ENCODE data around the gene ATP13A1. TPM values are rescaled to one million over a fixed set of nuclear protein-coding genes. Genes with fewer than 3 reads are reported as not detected.

Gene ATP13A1
- total RNA-seq, 2 donors from 2014 or later = 77.0 to 79.8 TPM

DNA sequence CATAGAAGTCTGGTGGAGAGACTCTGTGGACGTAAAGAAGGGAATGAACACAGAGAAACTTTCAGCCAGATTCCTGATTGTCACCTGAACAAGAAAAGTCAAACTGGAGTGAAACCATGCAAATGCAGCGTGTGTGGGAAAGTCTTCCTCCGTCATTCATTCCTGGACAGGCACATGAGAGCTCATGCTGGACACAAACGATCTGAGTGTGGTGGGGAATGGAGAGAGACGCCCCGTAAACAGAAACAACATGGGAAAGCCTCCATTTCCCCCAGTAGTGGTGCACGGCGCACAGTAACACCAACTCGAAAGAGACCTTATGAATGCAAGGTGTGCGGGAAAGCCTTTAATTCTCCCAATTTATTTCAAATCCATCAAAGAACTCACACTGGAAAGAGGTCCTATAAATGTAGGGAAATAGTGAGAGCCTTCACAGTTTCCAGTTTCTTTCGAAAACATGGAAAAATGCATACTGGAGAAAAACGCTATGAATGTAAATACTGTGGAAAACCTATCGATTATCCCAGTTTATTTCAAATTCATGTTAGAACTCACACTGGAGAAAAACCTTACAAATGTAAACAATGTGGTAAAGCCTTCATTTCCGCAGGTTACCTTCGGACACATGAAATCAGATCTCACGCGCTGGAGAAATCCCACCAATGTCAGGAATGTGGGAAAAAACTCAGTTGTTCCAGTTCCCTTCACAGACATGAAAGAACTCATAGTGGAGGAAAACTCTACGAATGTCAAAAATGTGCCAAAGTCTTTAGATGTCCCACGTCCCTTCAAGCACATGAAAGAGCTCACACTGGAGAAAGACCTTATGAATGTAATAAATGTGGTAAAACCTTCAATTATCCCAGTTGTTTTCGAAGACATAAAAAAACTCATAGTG is 15.9 kb upstream of the ATP13A1 start:
- Mint-ChIP-seq H3K27ac (no peak overlapping the region), H3K36me3 (ENCODE audit: low read depth) (peaks cover 95% of the 10 kb centered on the region), H3K27me3 (ENCODE audit: insufficient read depth) (no peaks in the 10 kb centered on the region), H3K9me3 (peaks cover 85% of the 10 kb centered on the region), H3K4me3 (no peak overlapping the region), H3K4me1 (no peaks in the 10 kb centered on the region)
- H3K9ac ChIP-seq (ENCODE audit: extremely low read depth, low read length, poor library complexity, severe bottlenecking) = no peak overlapping the region
- H3K9me3 ChIP-seq (ENCODE audit: control insufficient read depth, low read length) = peaks cover 87% of the 10 kb centered on the region
- TF ChIP-seq, protein P1, sequence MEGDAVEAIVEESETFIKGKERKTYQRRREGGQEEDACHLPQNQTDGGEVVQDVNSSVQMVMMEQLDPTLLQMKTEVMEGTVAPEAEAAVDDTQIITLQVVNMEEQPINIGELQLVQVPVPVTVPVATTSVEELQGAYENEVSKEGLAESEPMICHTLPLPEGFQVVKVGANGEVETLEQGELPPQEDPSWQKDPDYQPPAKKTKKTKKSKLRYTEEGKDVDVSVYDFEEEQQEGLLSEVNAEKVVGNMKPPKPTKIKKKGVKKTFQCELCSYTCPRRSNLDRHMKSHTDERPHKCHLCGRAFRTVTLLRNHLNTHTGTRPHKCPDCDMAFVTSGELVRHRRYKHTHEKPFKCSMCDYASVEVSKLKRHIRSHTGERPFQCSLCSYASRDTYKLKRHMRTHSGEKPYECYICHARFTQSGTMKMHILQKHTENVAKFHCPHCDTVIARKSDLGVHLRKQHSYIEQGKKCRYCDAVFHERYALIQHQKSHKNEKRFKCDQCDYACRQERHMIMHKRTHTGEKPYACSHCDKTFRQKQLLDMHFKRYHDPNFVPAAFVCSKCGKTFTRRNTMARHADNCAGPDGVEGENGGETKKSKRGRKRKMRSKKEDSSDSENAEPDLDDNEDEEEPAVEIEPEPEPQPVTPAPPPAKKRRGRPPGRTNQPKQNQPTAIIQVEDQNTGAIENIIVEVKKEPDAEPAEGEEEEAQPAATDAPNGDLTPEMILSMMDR (conservative IDR thresholded peaks at IDR 0.05) = no peak
- H3K4me1 ChIP-seq (ENCODE audit: control insufficient read depth, insufficient read depth, low read length) = no peaks in the 10 kb centered on the region
- H3K27me3 ChIP-seq (ENCODE audit: control insufficient read depth, insufficient read depth, low read length, poor library complexity, severe bottlenecking) = no peaks in the 10 kb centered on the region
- WGBS, 2 experiments (ENCODE audit: insufficient coverage in 1 of 2, insufficient read length in 1 of 2) = 95 to 96% methylated on average over 13 to 20 of the region's 20 CpGs
- peaks cover 87% of the 10 kb centered on the region for H3K36me3 ChIP-seq (ENCODE audit: control insufficient read depth, insufficient read depth, low read length)
- no peak for DNase-seq
- H3K27ac ChIP-seq (ENCODE audit: low read depth, low read length) = no peak overlapping the region
- H3K4me3 ChIP-seq (ENCODE audit: low read length) = peak overlapping the region; percentile 70

DNA sequence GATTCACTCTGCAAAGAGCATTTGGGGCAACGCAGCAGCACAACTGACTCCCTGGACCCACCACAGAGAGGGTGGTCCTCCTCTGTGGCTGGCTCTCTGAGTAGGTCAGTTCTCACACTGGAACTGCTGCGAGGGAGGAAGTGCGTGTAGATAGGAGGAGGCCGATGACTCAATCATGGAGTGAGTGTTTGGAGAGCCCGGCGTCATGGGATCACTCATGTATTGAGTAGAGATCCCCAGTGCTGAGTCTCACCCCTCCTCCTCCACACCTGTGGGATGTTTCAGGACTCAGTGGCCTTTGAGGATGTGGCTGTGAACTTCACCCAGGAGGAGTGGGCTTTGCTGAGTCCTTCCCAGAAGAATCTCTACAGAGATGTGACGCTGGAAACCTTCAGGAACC is 14.1 kb upstream of the ATP13A1 start:
- H3K4me1 Mint-ChIP-seq = no peaks in the 10 kb centered on the region
- Histone ChIP-seq H3K27me3 (ENCODE audit: control insufficient read depth, insufficient read depth, low read length, poor library complexity, severe bottlenecking) (no peaks in the 10 kb centered on the region), H3K9ac (ENCODE audit: extremely low read depth, low read length, poor library complexity, severe bottlenecking) (no peak overlapping the region), H3K4me1 (ENCODE audit: control insufficient read depth, insufficient read depth, low read length) (no peaks in the 10 kb centered on the region), H3K4me3 (ENCODE audit: low read length) (peak overlapping the region; percentile 65), H3K36me3 (ENCODE audit: control insufficient read depth, insufficient read depth, low read length) (peaks cover 95% of the 10 kb centered on the region), H3K9me3 (ENCODE audit: control insufficient read depth, low read length) (peaks cover 92% of the 10 kb centered on the region), H3K27ac (ENCODE audit: low read depth, low read length) (no peak overlapping the region)
- peaks cover 96% of the 10 kb centered on the region for H3K36me3 Mint-ChIP-seq (ENCODE audit: low read depth)
- peaks cover 76% of the 10 kb centered on the region for H3K9me3 Mint-ChIP-seq
- no peak for DNase-seq
- H3K4me3 Mint-ChIP-seq = no peak overlapping the region
- no peak overlapping the region for H3K27ac Mint-ChIP-seq
- no peaks in the 10 kb centered on the region for H3K27me3 Mint-ChIP-seq (ENCODE audit: insufficient read depth)
- WGBS, 2 experiments (ENCODE audit: insufficient coverage in 1 of 2, insufficient read length in 1 of 2) = 100% methylated on average over 1 to 7 of the region's 7 CpGs
- TF ChIP-seq, protein P1 (conservative IDR thresholded peaks at IDR 0.05) = no peak

DNA sequence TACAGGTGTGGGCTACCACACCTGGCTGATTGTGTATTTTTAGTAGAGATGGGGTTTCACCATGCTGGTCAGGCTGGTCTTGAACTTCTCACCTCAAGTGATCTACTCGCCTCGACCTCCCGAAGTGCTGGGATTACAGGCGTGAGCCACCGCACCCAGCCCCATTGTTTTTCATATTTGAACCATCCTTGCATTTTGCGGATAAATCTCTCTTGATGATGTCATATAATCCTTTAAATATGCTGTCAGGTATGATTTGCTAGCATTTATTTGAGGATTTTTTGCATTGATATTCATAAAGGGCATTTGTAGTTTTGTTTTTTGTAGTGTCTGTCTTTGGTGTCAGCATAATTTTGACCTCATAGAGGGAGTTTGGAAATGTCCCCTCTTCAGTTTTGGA is 10.8 kb upstream of the ATP13A1 start:
- Histone ChIP-seq H3K4me3 (ENCODE audit: low read length) (peak overlapping the region; percentile 19), H3K9me3 (ENCODE audit: control insufficient read depth, low read length) (peaks cover 81% of the 10 kb centered on the region), H3K4me1 (ENCODE audit: control insufficient read depth, insufficient read depth, low read length) (no peaks in the 10 kb centered on the region), H3K27ac (ENCODE audit: low read depth, low read length) (no peak overlapping the region), H3K27me3 (ENCODE audit: control insufficient read depth, insufficient read depth, low read length, poor library complexity, severe bottlenecking) (no peaks in the 10 kb centered on the region), H3K9ac (ENCODE audit: extremely low read depth, low read length, poor library complexity, severe bottlenecking) (no peak overlapping the region), H3K36me3 (ENCODE audit: control insufficient read depth, insufficient read depth, low read length) (peaks cover 73% of the 10 kb centered on the region)
- 95 to 100% methylated on average over 3 to 6 of the region's 6 CpGs for WGBS, 2 experiments (ENCODE audit: insufficient coverage in 1 of 2, insufficient read length in 1 of 2)
- H3K27ac Mint-ChIP-seq = no peak overlapping the region
- H3K9me3 Mint-ChIP-seq = peaks cover 66% of the 10 kb centered on the region
- H3K4me1 Mint-ChIP-seq = peaks cover 10% of the 10 kb centered on the region
- H3K27me3 Mint-ChIP-seq (ENCODE audit: insufficient read depth) = no peaks in the 10 kb centered on the region
- DNase-seq = no peak
- TF ChIP-seq, protein P1 (conservative IDR thresholded peaks at IDR 0.05) = no peak
- H3K36me3 Mint-ChIP-seq (ENCODE audit: low read depth) = peaks cover 88% of the 10 kb centered on the region
- no peak overlapping the region for H3K4me3 Mint-ChIP-seq
